K562 (cell line): ENCODE results near the gene ARHGEF9.

ENCODE experiments used
- JUND ChIP-seq, 2 experiments: IDR thresholded peaks; 2 replicates in 1 of 2; 3 replicates in 1 of 2; pipeline ENCODE4 v1.6.1; 2011; ENCODE audit warnings: borderline replicate concordance in 2 of 2, low read depth in 2 of 2, low read length in 2 of 2, improper control_type of control experiment in 1 of 2, missing biosample characterization in 1 of 2, missing genetic modification characterization in 1 of 2, missing genetic modification reagents in 1 of 2
- PHF20 ChIP-seq: fragments of 450-650 bp; IDR thresholded peaks from 2 replicates; pipeline ENCODE4 v1.6.1; 2018; ENCODE audit not compliant: partially characterized antibody
- ZNF324 ChIP-seq: fragments of 250-450 bp; sonication (Bioruptor Pico); IDR thresholded peaks from 2 replicates; pipeline ENCODE4 v1.4.0; 2020; ENCODE audit warnings: mild to moderate bottlenecking

DNA sequence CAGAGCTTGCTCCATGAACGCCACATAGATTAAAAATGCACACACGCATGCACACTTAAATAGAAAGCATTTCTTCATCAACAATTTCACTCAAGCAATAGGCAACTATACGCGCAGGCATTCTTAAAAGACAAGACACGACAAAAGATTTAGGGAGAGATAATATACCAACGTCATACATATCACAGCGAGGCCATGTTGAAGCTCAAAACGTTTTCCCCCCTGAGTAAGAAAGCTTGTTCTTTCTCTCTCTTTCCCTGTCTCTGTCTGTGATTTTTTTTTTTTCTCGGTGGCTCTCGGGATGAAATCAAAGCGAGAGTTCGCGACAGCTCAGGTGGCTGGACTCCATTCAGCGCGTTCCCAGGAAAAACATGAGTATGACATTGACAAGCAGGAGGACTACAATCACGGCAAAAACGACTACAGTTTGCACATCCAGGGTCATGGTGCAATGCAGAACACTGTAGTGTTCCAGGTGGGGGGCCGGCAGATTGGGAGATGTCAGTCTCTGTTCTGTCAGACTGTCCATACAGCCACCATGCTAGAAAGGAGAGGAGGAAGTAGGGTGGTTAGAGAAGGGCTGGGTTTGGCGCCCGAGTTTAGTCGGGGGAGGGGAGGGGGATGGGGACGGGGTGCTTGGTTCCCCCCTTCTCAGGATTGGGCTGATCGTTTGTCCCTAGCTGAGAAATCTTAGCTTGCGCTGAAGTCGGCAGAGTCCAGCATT lies 30.7 kb downstream of the ARHGEF9 start:
- no peak for TF ChIP-seq PHF20
- no peak for TF ChIP-seq JUND (IDR thresholded peaks at IDR 0.05; ENCODE audit: borderline replicate concordance, low read depth, low read length)
- no peak for TF ChIP-seq JUND (tag; IDR thresholded peaks at IDR 0.05; ENCODE audit: borderline replicate concordance, low read depth, low read length)
- no peak for TF ChIP-seq ZNF324 (CRISPR knock-in tag)
